ENCODE data around the gene ASB18.

DNA sequence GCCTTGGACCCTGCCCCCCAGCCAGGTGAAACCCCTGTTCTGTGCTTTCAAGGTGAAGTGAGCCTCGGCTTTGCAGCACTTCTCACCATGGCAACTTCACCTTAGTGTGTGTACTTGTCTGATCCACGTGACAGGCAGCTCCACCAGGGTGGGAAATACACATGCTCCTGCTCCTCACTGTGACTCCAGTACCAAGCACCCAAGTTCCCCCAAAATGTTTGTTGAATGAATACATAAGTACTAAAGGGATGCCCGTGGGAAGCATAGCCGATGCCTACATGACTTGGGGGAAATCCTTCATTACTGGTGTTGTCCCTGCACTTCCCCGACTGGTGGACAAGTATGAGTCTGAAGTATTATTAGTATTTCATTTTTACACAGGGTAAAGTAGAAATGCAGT is 54.2 kb downstream of the ASB18 start:
- TF ChIP-seq CTCF (IDR thresholded peaks at IDR 0.05) (no peak), POLR2A (IDR thresholded peaks at IDR 0.05) (no peak), EP300 (IDR thresholded peaks at IDR 0.05) (no peak)
